Mucosa of rectum (tissue), 2 donors: ENCODE results near the gene SLC2A13.

Experiments
- H3K27ac ChIP-seq, 2 donors: one replicate each; pipeline ENCODE4 v1.7.0; 2013; ENCODE audit warnings: inconsistent platforms in 2 of 2, low read depth in 2 of 2, low read length in 2 of 2
- H3K27me3 ChIP-seq, 2 donors: one replicate each; pipeline ENCODE4 v1.7.0; 2013; ENCODE audit warnings: low read length in 2 of 2; ENCODE audit not compliant: control insufficient read depth in 2 of 2, insufficient read depth in 2 of 2
- H3K36me3 ChIP-seq, 2 donors: one replicate each; pipeline ENCODE4 v1.7.0; 2013; ENCODE audit warnings: low read length in 2 of 2; ENCODE audit not compliant: control insufficient read depth in 2 of 2, insufficient read depth in 2 of 2
- H3K4me1 ChIP-seq, 2 donors: one replicate each; pipeline ENCODE4 v1.7.0; 2013; ENCODE audit warnings: low read length in 2 of 2, mild to moderate bottlenecking in 1 of 2; ENCODE audit not compliant: control insufficient read depth in 2 of 2, insufficient read depth in 2 of 2
- H3K4me3 ChIP-seq, 2 donors: one replicate each; pipeline ENCODE4 v1.7.0; 2013; ENCODE audit warnings: low read length in 2 of 2
- H3K9ac ChIP-seq, 2 donors: one replicate each; pipeline ENCODE4 v1.7.0; 2013; ENCODE audit warnings: low read length in 2 of 2, low read depth in 1 of 2, mild to moderate bottlenecking in 1 of 2
- H3K9me3 ChIP-seq, 2 donors: one replicate each; pipeline ENCODE4 v1.7.0; 2013; ENCODE audit warnings: low read length in 2 of 2; ENCODE audit not compliant: control insufficient read depth in 2 of 2
- donor health status: healthy.
- donor health status: Normal muscosa, but diverticular disease.

Gene SLC2A13

GRCh38 chr12:39892146-39892545 lies 213.7 kb downstream of the SLC2A13 start:
- H3K9ac ChIP-seq = no peak overlapping the region
- no peak overlapping the region for H3K4me3 ChIP-seq
- no peaks in the 10 kb centered on the region for H3K9me3 ChIP-seq
- H3K27me3 ChIP-seq = no peaks in the 10 kb centered on the region
- no peaks in the 10 kb centered on the region for H3K4me1 ChIP-seq
- no peak overlapping the region for H3K27ac ChIP-seq
- H3K36me3 ChIP-seq = no peaks in the 10 kb centered on the region

DNA sequence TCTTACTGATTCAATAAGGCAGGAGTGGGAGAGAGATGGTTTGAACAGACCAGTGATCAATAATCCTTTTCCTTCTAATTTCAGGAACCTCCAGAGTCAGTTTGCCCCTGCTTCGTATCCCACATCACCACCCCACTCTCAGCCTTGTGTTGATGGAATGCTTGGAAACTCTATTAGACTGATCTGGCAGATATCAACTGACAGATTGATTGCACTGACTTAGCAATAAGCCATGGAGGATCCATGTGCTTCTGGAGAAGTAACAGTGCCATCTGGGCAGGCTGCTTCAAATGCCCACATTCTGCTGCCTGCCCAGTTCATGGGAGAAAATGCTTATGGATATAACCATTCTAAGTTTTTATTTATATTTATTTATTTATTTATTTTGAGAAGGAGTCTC lies 218.0 kb downstream of the SLC2A13 start:
- no peaks in the 10 kb centered on the region for H3K36me3 ChIP-seq
- no peaks in the 10 kb centered on the region for H3K27me3 ChIP-seq
- H3K9me3 ChIP-seq = no peaks in the 10 kb centered on the region
- H3K4me1 ChIP-seq = no peaks in the 10 kb centered on the region
- H3K4me3 ChIP-seq = no peak overlapping the region
- no peak overlapping the region for H3K27ac ChIP-seq
- H3K9ac ChIP-seq = no peak overlapping the region

- H3K4me1 ChIP-seq = no peaks in the 10 kb centered on the region
- H3K36me3 ChIP-seq = no peaks in the 10 kb centered on the region
- no peak overlapping the region for H3K4me3 ChIP-seq
- H3K27ac ChIP-seq = no peak overlapping the region
- no peak overlapping the region for H3K9ac ChIP-seq
- no peaks in the 10 kb centered on the region for H3K27me3 ChIP-seq
- H3K9me3 ChIP-seq = no peaks in the 10 kb centered on the region
Measured at GRCh38 chr12:39886106-39886505, 219.8 kb downstream of the SLC2A13 start.

DNA sequence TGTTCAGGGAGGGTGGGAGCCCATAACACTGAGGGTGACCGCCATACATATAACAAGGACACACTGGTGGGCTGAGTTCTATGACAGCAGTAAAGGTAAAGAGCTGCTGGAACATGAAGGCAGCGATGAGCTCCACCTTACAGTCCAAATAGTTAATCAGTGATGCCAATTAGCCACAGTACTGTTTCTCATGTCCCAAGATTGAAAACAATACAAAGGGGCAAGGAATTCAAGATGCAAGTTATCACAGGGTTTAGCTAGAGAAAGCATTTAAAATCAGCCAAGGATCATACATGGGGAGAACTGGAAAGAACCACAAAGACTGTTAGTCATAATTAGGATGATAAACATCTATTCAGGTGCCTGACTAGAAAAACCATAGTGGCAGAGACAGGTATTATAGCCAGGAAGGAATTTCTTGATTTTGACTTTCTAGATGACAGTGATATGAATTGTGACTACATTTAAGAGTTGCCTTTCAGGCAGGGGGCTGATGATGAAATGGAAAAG lies 221.2 kb downstream of the SLC2A13 start:
- H3K36me3 ChIP-seq = no peaks in the 10 kb centered on the region
- H3K27ac ChIP-seq = no peak overlapping the region
- H3K9me3 ChIP-seq = no peaks in the 10 kb centered on the region
- no peaks in the 10 kb centered on the region for H3K27me3 ChIP-seq
- no peak overlapping the region for H3K9ac ChIP-seq
- no peaks in the 10 kb centered on the region for H3K4me1 ChIP-seq
- no peak overlapping the region for H3K4me3 ChIP-seq

- no peaks in the 10 kb centered on the region for H3K9me3 ChIP-seq
- no peaks in the 10 kb centered on the region for H3K27me3 ChIP-seq
- no peak overlapping the region for H3K9ac ChIP-seq
- no peak overlapping the region for H3K4me3 ChIP-seq
- H3K36me3 ChIP-seq = no peaks in the 10 kb centered on the region
- no peak overlapping the region for H3K27ac ChIP-seq
- H3K4me1 ChIP-seq = no peaks in the 10 kb centered on the region
Measured at GRCh38 chr12:39883411-39883810, 222.5 kb downstream of the SLC2A13 start.

- Histone ChIP-seq H3K36me3 (no peaks in the 10 kb centered on the region), H3K4me3 (no peak overlapping the region), H3K27ac (no peak overlapping the region), H3K4me1 (no peaks in the 10 kb centered on the region), H3K9ac (no peak overlapping the region), H3K9me3 (no peaks in the 10 kb centered on the region), H3K27me3 (no peaks in the 10 kb centered on the region)
Measured at GRCh38 chr12:39878753-39879152, 227.1 kb downstream of the SLC2A13 start.

DNA sequence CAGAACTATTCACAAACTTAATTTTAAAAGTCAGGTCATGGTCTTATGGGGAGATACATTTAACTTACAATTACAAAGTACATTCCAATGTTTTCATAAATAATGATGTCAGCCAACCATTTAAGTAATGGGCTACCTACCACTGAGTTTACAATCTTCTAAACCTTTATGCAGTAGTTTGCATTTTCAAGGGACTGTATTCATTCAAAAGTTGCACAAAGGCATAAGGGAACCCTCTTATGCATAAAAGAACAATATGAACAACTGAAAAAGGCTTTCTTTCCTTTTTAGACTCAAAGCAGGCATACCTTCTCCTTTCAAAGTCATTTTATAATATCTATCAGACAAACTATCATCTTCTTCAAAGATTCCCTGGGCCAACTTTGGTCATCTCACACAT lies 230.2 kb downstream of the SLC2A13 start:
- Histone ChIP-seq H3K4me3 (no peak overlapping the region), H3K4me1 (no peaks in the 10 kb centered on the region), H3K36me3 (no peaks in the 10 kb centered on the region), H3K9me3 (no peaks in the 10 kb centered on the region), H3K27ac (no peak overlapping the region), H3K9ac (no peak overlapping the region), H3K27me3 (no peaks in the 10 kb centered on the region)

GRCh38 chr12:39874785-39875184 lies 231.1 kb downstream of the SLC2A13 start:
- Histone ChIP-seq H3K4me3 (no peak overlapping the region), H3K27me3 (no peaks in the 10 kb centered on the region)

GRCh38 chr12:39873065-39873464 lies 232.8 kb downstream of the SLC2A13 start:
- Histone ChIP-seq H3K4me1 (no peaks in the 10 kb centered on the region), H3K9me3 (no peaks in the 10 kb centered on the region), H3K9ac (no peak overlapping the region), H3K27me3 (no peaks in the 10 kb centered on the region), H3K4me3 (no peak overlapping the region), H3K36me3 (no peaks in the 10 kb centered on the region), H3K27ac (no peak overlapping the region)

More at GRCh38 chr12:39874785-39875184, 231.1 kb downstream of the SLC2A13 start:
- Histone ChIP-seq H3K9ac (no peak overlapping the region), H3K9me3 (no peaks in the 10 kb centered on the region), H3K36me3 (no peaks in the 10 kb centered on the region), H3K4me1 (no peaks in the 10 kb centered on the region), H3K27ac (no peak overlapping the region)

GRCh38 chr12:39872425-39872824 lies 233.5 kb downstream of the SLC2A13 start:
- no peak overlapping the region for H3K4me3 ChIP-seq
- no peaks in the 10 kb centered on the region for H3K36me3 ChIP-seq
- H3K9me3 ChIP-seq = no peaks in the 10 kb centered on the region
- H3K27ac ChIP-seq = no peak overlapping the region
- no peaks in the 10 kb centered on the region for H3K4me1 ChIP-seq
- H3K27me3 ChIP-seq = no peaks in the 10 kb centered on the region
- no peak overlapping the region for H3K9ac ChIP-seq

DNA sequence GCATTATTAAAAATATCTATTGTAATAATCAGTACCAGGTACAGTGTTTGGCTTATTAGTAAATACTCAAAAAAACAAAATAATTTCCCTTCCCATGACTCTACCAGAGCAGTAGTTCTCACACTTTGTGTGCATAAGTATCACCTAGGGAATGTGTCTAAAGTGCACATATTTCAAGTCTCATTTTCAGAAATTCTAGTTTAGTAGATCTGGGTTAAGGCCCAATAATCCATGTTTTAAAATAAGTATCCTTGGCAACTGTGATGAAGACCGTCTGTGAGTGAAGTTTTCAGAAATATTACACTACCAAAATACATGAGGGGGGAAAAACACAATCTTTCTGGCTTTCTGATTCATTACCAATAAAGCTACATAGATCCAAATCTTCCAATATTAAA lies 237.6 kb downstream of the SLC2A13 start:
- Histone ChIP-seq H3K27me3 (no peaks in the 10 kb centered on the region), H3K4me3 (no peak overlapping the region), H3K36me3 (peaks cover 0 to 1% of the 10 kb centered on the region in 2 donors), H3K9ac (no peak overlapping the region), H3K4me1 (no peaks in the 10 kb centered on the region), H3K9me3 (no peaks in the 10 kb centered on the region), H3K27ac (no peak overlapping the region)
